Measurements from ENCODE around the gene EDDM3A. TPM values are rescaled to one million over a fixed set of nuclear protein-coding genes. Genes with fewer than 3 reads are reported as not detected.

Gene EDDM3A
- total RNA-seq, 4 donors from 2014 or later: not detected

DNA sequence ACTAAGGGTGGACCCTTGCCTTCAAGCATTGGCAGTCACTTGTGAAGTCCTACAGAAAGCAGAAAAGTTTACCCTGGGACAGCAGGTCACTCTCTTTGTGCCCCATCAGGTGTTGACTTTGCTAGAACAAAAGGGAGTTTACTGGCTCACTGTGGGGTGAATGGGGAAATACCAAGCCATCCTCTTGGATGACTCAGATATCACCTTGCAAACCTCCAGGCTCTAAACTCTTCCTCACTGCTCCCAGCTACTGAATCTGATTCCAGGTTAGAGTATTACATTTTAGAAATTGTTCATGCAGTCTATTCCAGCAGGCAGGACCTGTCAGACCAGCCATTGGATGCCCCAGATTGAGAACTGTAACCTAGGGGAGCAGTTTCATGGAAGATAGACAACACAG is 15.3 kb downstream of the EDDM3A start:
- no peak overlapping the region for H3K4me3 ChIP-seq (ENCODE audit: low read depth, poor library complexity, severe bottlenecking)
- intact Hi-C loops (cut with DNase I; ENCODE audit: low total_unique reads): no loop called here
- no peak for DNase-seq (ENCODE audit: low spot score in 2 of 2)
- TF ChIP-seq, protein P1, sequence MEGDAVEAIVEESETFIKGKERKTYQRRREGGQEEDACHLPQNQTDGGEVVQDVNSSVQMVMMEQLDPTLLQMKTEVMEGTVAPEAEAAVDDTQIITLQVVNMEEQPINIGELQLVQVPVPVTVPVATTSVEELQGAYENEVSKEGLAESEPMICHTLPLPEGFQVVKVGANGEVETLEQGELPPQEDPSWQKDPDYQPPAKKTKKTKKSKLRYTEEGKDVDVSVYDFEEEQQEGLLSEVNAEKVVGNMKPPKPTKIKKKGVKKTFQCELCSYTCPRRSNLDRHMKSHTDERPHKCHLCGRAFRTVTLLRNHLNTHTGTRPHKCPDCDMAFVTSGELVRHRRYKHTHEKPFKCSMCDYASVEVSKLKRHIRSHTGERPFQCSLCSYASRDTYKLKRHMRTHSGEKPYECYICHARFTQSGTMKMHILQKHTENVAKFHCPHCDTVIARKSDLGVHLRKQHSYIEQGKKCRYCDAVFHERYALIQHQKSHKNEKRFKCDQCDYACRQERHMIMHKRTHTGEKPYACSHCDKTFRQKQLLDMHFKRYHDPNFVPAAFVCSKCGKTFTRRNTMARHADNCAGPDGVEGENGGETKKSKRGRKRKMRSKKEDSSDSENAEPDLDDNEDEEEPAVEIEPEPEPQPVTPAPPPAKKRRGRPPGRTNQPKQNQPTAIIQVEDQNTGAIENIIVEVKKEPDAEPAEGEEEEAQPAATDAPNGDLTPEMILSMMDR (IDR thresholded peaks at IDR 0.05): no peak
- no peak for TF ChIP-seq POLR2A (IDR thresholded peaks at IDR 0.05)

DNA sequence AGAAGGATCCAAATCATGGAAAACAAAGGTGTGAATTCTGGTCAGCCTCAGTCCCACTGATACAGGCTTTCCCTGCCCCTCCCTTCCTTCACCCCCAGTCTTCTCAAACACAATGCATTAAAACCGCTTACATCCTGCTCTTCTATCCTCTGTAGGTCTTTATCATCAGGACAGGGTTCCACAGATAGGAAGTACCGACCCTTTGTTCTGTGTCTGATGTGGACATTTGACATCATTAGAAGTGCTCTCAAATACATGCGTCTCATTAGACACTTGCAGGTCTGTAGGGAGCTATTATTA is 22.9 kb downstream of the EDDM3A start:
- no peak for DNase-seq (ENCODE audit: low spot score in 2 of 2)
- 56 to 88% methylated on average over 3 of the region's 3 CpGs for WGBS, 2 donors
- intact Hi-C loops (cut with DNase I; ENCODE audit: low total_unique reads): no loop called here
- TF ChIP-seq POLR2A (IDR thresholded peaks at IDR 0.05): no peak
- TF ChIP-seq, protein P1 (IDR thresholded peaks at IDR 0.05): no peak
- no peak overlapping the region for H3K4me3 ChIP-seq (ENCODE audit: low read depth, poor library complexity, severe bottlenecking)

DNA sequence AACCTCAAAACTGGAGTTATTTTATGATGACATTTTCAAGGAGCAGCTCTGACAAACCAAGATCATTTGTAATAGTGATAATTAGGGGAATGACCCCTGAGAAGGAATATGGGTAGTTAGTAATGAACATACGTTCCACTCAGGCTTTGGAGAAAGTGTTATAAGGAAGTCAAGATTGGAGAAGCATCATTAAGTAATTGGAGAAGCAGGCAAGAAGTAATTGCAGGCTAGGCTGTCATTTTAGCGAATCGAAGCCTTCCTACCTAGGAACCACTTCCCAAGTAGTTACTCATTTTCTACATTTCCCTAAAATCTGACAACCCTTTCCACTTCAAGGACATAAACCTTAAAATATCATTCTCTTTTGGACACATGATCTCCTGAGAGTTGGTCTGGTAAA is 23.7 kb downstream of the EDDM3A start:
- no peak overlapping the region for H3K4me3 ChIP-seq (ENCODE audit: low read depth, poor library complexity, severe bottlenecking)
- intact Hi-C loops (cut with DNase I; ENCODE audit: low total_unique reads): no loop called here
- TF ChIP-seq POLR2A (IDR thresholded peaks at IDR 0.05): no peak
- TF ChIP-seq, protein P1 (IDR thresholded peaks at IDR 0.05): no peak
- 71 to 72% methylated on average over 3 of the region's 3 CpGs for WGBS, 2 donors
- no peak for DNase-seq (ENCODE audit: low spot score in 2 of 2)

DNA sequence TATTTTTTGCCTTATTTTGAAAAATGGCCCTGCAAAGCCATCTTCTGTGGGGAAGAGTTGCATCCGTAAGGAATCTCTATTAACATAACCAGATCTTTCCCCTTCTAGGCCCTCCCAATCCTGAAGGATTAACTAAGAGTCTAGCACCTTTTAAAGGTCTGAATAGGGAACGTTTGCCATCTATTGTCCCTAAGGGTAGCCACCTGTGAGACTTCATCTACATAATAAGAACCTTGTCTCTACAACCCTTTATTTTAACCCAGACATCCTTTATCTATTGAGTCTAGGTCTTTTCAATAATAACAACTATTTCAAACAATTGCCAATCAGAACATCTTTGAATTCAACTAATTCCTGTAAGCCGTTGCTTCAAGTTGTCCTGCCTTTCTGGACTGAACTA is 27.0 kb downstream of the EDDM3A start:
- intact Hi-C loops (cut with DNase I; ENCODE audit: low total_unique reads): no loop called here
- 69 to 71% methylated on average over 3 of the region's 3 CpGs for WGBS, 2 donors
- no peak for DNase-seq (ENCODE audit: low spot score in 2 of 2)
- no peak overlapping the region for H3K4me3 ChIP-seq (ENCODE audit: low read depth, poor library complexity, severe bottlenecking)
- TF ChIP-seq POLR2A (IDR thresholded peaks at IDR 0.05): no peak
- TF ChIP-seq, protein P1 (IDR thresholded peaks at IDR 0.05): no peak

DNA sequence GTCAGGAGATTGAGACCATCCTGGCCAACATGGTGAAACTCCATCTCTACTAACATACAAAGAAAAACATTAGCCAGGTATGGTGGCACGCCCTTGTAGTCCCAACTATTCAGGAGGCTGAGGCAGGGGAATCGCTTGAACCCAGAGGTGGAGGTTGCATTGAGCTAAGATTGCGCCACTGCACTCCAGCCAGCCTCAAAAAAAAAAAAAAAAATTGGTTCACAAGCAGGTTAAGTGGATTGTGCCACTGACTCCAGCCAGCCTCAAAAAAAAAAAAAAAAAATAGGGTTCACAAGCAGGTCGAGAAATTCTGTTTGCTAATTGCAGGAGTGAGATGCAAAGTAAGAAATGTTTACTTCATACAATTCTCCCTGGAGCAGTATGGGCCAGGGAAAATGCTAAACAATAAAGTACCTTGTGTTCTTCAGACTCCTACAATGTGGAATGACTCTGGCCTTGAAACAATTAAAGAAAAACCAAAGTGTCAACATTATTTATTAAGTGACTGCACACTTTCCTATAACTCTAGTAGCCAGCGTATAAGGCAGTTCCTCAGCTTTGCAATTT is 28.7 kb downstream of the EDDM3A start:
- WGBS, 2 donors: 60 to 62% methylated on average over 5 of the region's 5 CpGs
- no peak for DNase-seq (ENCODE audit: low spot score in 2 of 2)
- H3K4me3 ChIP-seq (ENCODE audit: low read depth, poor library complexity, severe bottlenecking): no peak overlapping the region
- intact Hi-C loops (cut with DNase I; ENCODE audit: low total_unique reads): no loop called here
- TF ChIP-seq POLR2A (IDR thresholded peaks at IDR 0.05): no peak

DNA sequence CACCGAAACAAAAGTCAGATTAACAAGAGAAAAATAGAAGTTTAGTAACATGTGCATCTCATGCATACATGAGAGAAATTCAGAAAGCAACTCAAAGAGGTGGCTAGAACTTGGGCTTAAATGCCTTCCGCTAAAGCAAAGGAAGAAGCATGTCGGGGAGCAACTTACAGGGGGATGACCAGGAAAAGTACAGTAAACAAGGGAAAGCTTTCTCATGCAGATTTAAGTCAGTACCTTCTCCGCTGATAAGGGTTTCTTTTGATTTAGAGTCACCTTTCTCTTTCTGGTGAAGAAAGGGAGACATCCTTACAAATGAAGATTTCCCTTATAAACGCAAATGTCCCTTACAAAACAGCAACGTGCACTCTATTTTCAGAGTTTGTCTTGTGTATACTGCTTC is 29.4 kb downstream of the EDDM3A start:
- TF ChIP-seq, protein P1 (IDR thresholded peaks at IDR 0.05): no peak
- no peak for TF ChIP-seq POLR2A (IDR thresholded peaks at IDR 0.05)
- H3K4me3 ChIP-seq (ENCODE audit: low read depth, poor library complexity, severe bottlenecking): no peak overlapping the region
- 47 to 64% methylated on average over 6 of the region's 6 CpGs for WGBS, 2 donors
- DNase-seq (ENCODE audit: low spot score in 2 of 2): no peak
- intact Hi-C loops (cut with DNase I; ENCODE audit: low total_unique reads): no loop called here
